Measurements from ENCODE around the gene THAP3. TPM values are rescaled to one million over a fixed set of nuclear protein-coding genes. Genes with fewer than 3 reads are reported as not detected.

THAP3 gene
- total RNA-seq, 1 donor from 2014 or later = 23.9 TPM

GRCh38 chr1:6603915-6604558 lies 20.6 kb upstream of the THAP3 start:
- intact Hi-C loops (cut with micrococcal nuclease) = loop anchor here (1.0 to 10.0 kb wide), 7 partner anchors 9 to 1361 kb away; partner anchors contain the start of genes ICMT, NPHP4, PARK7 and PHF13

DNA sequence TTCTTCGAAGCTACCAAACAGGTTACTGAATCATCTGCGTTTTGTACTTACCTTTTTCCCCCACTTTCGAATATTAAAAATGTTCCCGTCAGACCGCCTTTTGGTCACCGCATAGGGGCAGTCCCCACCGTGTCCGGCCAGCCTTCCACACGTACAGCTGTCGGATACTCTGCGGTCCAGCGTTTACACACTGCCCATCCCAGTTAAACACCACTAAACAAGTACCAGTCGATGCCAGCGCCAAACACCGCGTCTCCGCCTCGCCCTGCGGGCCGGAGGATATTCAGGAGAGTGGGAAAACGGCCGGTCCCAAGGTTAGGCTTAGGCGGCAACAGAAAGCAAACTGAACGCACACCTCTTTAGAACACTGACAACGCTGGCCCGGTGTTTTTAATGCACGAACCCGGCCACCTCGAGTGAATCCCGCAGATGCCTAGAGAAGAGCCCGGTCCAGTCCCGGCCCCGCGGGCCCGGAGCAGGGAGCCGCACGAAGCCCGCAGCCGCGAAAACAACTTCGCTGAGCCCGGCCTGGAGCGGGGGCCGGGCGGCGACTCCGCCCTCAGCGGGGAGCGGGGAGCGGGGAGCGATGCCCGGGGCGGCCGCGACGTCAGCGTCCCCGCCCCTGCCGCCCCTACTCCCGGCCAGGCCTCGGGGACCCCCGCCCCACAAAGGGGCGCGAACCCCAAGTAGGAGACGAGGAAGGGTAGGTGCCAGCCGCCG lies 11.9 kb upstream of the THAP3 start:
- intact Hi-C loops (cut with micrococcal nuclease) = loop anchor here (1.0 to 5.0 kb wide), 8 partner anchors 10 to 1160 kb away; partner anchors contain the start of genes NOL9, RPL22, VAMP3 and ZBTB48

GRCh38 chr1:6613361-6614018 lies 11.2 kb upstream of the THAP3 start, which contains the start of gene PHF13:
Gene PHF13, plus strand, starts transcription at chr1:6613731. Its CDS starts 336 bp downstream, at chr1:6614067.
- intact Hi-C loops (cut with micrococcal nuclease) = loop anchor here (1.0 to 5.0 kb wide), 8 partner anchors 10 to 1159 kb away; partner anchors contain the start of genes NOL9, RPL22, VAMP3 and ZBTB48

- intact Hi-C loops (cut with micrococcal nuclease) = loop anchor here (5.0 kb wide), 1 partner anchor 1158 kb away; the partner anchor contains the start of gene VAMP3
Observed at GRCh38 chr1:6614019-6614928, 10.4 kb upstream of the THAP3 start.

DNA sequence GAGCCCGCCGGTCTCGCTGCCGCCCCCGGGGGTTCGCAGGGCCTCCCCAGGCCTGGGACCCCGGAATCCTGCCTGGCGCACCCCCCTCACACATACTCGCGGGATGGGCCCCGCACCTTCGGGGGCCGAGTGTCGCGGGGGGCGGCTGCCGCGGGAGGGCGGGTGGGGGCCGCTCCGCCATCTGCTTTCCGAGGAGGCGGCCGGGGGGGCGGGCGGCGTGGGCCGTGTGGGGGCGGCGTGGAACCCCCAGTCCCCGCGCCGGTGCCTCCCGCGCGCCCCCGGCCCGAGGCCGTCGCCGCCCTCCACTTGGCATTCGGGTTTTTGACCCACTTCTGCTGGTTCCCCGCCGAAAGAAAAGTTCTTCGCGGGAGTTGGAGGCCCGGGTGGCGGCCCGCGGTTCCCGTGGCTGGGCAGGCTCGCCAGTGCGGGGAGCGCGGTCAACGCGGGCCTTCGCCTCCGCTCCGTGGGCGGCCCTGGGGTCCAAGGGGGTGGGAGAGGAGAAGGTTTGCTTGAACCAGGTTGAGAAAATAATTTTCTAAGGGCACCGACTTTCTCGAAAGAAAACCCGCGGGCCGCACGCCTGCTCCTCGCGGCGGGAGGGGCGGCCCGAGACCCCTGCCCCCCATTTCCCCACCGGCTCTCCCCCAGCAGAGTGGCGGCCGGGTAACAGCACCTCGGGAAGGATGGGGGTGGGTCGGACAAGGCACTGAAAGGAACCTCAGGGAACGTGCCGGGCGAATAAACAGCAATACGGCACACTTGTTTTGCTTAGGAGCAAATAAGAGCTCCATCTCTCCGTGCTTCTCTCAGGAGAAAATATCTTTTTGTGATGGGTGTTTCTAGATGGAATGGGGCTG lies 9.5 kb upstream of the THAP3 start:
- intact Hi-C loops (cut with micrococcal nuclease) = loop anchor here (5.0 kb wide), 1 partner anchor 1157 kb away; the partner anchor contains the start of gene VAMP3

- intact Hi-C loops (cut with micrococcal nuclease) = no loop called here
Observed at GRCh38 chr1:6619045-6619444, 5.6 kb upstream of the THAP3 start.

GRCh38 chr1:6621429-6622391 lies 3.0 kb upstream of the THAP3 start:
- intact Hi-C loops (cut with micrococcal nuclease) = no loop called here

DNA sequence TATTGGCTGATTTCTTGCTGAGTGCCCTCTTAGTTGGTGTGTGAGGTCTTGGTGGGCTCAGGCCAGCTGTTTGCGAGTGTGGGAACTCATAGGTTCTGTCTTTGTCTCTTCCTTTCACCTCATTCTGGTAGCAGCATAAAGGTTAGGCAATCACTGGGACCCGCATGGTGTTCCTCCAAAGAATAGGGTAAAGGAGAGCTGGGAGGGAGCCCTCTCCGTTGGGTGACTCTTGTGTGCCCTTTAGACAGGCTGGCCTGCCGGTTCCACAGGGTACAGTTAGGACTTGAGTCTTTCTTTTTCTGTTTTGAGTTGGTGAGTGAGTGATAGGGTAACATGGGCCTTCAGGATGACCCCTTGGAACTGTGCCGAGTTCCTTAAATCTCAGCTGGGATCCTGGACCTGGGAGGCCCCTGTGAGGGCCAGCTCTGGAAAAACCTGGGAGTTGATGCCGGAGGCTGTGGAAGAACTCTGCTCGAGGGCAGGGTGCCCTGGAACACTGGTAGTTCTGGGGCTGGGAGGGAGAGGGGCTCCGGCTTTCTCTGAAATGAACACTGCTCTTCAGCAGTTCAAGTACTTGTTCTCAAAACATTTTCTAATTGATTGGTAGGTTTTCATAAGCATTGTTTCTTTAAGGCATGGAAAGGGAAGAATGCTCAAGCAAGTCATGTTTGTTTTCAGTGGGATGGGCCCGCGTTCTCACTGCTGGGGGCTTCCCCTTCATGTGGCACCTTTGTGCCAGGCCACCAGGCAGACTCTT lies 2.1 kb upstream of the THAP3 start:
- intact Hi-C loops (cut with micrococcal nuclease) = no loop called here

- intact Hi-C loops (cut with micrococcal nuclease) = no loop called here
Observed at GRCh38 chr1:6623269-6623965, 1.3 kb upstream of the THAP3 start.

GRCh38 chr1:6625584-6626149 lies 999 bp downstream of the THAP3 start:
- intact Hi-C loops (cut with micrococcal nuclease) = loop anchor here (1.0 to 5.0 kb wide), 5 partner anchors 12 to 77 kb away; partner anchors contain the start of genes DNAJC11, NOL9, PHF13 and ZBTB48

- intact Hi-C loops (cut with micrococcal nuclease) = loop anchor here (5.0 kb wide), 1 partner anchor 75 kb away; the partner anchor contains the start of gene DNAJC11
Observed at GRCh38 chr1:6627031-6627430, 2.4 kb downstream of the THAP3 start.

DNA sequence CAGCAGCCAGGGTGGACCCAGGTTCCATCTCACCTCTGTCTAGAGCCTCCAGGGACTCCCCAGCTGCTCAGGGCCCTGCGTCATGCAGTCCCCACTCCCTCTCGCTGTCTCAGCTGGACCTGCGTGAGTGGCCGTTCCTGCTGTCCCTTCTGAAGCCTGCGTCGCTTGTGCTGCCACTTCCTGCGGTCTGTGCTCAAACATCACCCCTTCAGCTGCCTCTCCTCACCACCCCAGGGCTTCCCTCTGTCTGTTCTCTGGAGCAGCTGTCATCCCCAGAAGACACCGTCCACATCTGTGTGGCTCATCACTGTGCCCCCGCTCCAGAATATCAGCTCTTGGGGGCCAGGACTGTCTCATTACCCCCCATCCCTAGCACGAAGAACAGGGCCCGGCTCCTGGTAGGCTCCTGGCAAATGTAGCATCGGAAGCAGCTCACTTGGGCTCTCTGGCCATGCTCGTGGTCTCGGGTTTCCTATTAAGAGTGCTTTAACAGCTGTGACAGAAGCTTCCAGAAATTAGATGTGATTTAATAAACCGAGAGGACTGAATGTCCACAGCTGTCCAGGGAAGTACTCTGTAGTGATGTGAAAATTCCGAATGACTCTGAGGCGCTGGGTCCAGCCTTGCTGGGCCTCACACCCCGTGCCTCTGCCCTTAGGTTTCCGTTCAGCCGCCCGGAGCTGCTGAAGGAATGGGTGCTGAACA lies 3.3 kb downstream of the THAP3 start:
- intact Hi-C loops (cut with micrococcal nuclease) = loop anchor here (5.0 kb wide), 1 partner anchor 74 kb away; the partner anchor contains the start of gene DNAJC11

- intact Hi-C loops (cut with micrococcal nuclease) = loop anchor here (5.0 kb wide), 1 partner anchor 73 kb away; the partner anchor contains the start of gene DNAJC11
Observed at GRCh38 chr1:6628971-6629479, 4.4 kb downstream of the THAP3 start.

GRCh38 chr1:6630027-6630426 lies 5.4 kb downstream of the THAP3 start:
- intact Hi-C loops (cut with micrococcal nuclease) = no loop called here

- intact Hi-C loops (cut with micrococcal nuclease) = no loop called here
Observed at GRCh38 chr1:6631058-6631457, 6.4 kb downstream of the THAP3 start.
